HG03571 (cell line): Measurements from ENCODE around the gene PHB1.
"Not testable (repeated sequence)": the region's sequence is repeated elsewhere in the genome, so short reads cannot be mapped to it uniquely, and the experiment has no call there.

Experiments used
- ATAC-seq: cut with Tn5 transposase; IDR thresholded peaks from one replicate; pipeline ENCODE4 v1.9.1; 2021; ENCODE audit not compliant: unreplicated experiment

Gene PHB1

DNA sequence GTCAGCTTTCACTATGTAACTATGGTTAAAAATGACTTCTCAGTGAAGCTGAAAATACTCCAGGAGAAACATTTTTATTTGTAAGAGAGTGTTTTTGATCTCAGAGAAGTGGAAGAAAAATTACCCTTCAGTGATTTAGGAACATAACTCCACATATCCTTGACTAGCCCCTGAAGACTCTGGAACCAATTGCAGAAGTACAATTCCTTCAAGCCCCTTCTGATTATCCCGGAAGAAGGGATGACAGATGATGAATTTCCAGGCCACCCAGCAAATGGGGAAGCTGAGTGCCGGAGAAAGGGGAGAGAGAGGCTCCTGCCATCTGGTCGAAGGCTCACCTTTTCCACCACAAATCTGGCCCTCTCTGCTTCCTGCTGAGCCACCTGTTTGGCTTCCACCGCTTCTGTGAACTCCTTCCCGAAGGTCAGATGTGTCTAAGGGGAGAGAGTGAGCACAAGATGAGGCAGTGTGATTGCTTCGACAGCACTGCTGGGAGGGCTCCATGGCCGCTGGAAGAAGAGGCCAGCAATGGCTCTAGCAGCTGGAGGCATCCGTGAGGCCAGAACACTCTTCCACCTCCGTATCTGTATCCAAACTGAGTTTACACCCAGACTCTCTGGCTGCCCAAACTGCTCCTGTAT is 8.1 kb downstream of the PHB1 start:
- no peak for ATAC-seq

DNA sequence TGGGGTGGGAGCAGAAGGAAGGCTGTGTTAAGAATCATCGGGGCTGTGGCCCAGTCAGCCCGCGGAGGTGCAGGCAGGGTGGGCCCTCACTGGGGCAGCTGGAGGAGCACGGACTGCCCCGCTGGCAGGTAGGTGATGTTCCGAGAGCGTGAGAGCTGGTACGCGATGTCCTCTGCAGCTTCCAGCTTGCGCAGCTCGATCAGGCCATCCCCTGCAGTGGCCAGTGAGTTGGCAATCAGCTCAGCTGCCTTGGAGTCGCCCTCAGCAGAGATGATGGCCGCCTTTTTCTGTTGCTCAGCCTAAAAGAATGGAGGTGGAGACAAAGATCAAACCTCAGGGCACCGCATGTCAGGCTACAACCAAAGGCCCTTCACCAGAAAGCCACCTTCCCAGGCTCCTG is 9.8 kb downstream of the PHB1 start:
- ATAC-seq, result no peak

DNA sequence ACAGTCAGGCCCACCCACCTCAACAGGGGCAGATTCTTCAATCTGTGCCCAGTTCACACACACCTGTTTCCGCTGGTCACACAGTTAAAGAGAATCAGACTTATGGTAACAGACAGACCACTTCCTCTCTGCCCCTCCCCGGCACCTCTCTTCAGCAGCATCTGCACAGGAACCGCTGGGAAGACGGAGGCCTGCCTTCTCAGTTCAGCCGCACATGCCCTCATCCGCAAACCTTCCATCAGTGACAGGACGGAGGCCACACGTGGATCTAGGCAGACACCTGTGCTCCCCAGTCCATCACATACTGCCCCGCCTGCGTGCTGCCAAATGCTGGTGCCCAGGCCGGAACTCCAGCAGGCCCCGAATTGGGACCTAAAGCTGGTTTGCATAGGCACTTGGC is 10.3 kb downstream of the PHB1 start:
- ATAC-seq, result no peak

DNA sequence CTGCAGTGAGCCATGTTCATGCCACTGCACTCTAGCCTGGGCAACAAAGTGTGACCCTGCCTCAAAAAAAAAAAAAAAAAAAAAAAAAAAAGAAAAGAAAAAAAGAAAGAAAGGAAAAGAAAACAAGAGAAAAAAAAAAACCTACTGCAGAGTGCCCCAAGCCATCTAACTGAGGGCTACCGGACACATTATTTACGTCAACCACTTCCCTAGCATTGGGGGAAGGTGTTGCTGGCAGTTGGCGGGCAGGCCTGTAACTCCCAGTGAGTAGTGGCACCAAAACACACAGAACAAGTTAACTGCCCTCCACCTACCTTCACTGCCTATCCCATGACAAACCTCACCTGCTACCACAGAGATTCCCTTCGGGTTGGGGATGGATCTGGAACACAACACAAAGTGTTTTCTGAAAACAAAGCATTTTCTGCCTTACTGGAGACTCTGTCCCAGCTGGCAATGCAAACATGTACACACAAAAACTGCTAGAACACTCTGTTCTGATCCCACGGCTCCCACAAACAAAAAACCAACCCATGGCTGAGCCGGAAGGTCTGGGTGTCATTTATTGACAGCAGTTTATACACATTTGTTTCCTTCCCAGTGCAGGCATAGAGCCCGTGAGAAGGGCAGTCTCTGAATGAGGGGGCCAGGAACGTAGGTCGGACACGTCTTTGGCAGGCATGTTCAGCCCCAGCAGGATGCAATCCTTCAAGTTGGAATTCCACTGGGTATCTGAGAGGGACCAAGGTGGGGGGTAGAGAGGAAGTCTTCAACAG is 11.0 kb downstream of the PHB1 start:
- no peak for ATAC-seq

DNA sequence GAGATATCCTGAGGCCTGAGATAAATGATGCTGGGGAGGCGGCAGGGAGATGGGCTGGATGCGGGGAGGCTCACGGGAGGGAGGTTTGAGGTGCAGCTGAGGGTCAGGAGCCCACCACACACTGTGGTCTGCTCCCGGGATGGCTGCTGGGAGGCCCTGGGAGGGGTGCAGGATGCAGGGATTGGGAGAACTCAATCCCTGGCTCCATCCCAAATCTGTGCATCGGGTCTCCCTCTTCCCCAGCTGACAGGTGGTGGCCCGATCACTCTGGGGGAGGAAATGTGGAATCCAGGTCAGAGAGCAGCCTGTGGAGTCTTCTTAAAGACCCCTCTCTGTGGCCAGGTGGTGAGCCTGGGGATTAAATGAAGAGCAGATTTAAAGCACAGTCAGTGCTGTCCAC is 12.0 kb downstream of the PHB1 start:
- no peak for ATAC-seq

DNA sequence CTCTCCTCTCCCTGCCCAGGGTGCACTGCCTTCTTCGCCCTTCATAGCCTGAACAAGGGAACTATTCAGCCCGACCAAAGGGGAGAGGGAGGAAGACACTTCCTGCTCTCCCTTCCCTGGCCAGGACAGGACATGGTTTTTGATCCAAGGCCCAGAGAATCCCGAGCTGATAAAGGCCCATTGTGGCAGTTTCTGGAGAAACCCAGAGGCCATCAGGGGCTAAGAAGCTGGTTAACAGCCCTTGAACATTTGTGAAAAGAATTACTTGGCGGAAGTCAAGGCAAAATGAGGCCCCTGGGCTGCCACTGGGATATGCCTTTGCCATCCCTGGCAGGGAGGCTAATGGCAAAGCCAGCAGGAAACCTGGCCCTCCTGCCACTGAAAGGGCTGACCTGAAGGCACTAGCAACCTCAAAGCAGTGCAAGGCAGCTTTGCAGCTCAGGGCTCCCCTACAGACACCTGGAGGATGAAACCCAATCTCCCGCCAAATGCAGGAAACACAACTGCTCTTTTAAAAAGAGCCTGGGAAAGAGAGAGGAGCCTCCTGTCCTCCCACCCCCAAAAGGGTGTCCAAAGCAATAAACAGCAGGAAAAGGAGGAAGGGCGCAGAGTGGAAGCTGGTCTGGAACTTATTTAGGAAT is 12.6 kb downstream of the PHB1 start:
- no peak for ATAC-seq

DNA sequence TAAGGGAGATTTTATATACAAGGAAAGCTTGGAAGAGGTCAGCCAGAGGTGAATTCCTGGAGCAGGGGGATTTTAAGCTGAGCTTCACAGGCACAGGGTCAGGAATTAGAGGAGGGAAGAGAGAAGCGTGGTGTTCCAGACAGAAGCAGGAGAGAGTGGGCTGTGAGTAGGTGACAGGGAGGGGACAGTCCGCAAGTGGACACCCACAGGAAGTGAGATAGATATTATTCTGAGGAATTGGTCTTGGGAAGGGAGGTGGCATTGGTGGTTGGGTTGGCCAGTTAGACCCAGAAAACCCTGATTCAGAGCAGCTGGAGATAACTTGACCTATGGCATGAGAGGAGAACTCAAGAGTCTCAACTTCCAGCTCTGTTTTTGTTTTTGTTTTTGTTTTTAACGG is 14.7 kb downstream of the PHB1 start:
- ATAC-seq, result no peak

DNA sequence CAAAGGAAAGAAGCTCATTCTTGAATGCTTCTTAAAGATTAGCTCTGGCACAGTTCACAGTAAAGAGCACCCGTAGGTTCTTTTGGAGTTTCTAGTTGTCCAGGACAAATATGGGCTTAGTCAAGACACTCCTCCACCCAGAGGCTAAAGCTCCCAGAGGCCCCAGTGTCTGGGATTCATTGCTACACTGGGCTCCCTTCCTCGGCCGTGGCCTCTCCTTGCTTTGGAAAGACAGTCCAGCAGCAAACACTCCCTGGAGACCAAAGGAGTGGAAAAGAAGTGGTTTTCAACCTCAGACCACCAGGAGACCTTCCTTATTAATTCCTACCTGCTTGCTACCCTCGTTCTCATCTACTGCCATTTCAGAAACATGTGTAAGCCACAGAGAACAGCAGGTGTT is 17.1 kb downstream of the PHB1 start:
- no peak for ATAC-seq

DNA sequence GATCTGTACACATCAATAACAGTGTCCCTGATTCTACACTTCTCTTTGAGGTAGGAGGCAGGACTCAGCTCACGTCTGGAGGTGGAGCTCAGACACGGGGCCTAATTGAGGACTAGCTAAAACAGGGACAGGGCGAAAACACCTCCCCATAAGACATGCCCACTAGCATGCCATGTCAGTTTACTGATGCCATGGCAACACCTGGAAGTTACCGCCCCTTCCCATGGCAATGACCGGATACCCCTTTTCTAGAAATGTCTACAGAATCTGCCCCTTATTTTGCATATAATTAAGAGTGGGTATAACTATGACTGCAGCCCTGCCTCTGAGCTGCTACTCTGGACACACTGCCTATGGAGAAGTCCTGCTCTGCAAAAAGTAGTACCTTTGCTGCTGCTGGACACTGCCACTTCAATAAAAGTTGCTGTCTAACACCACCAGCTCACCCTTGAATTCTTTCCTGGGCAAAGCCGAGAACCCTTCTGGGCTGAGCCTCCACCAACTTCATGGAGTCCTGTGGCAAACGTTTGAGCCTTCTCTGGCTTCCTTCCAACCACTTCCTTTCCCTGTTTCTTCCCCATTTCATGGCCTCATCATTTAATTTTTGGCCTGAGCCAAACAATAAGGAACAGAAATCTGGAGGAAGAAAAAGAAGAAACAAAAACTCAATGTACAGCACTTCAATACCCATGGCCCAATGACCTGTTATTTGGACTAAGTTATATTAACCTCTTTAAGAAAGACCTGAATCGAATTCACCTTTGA is 21.0 kb downstream of the PHB1 start:
- ATAC-seq, result no peak

DNA sequence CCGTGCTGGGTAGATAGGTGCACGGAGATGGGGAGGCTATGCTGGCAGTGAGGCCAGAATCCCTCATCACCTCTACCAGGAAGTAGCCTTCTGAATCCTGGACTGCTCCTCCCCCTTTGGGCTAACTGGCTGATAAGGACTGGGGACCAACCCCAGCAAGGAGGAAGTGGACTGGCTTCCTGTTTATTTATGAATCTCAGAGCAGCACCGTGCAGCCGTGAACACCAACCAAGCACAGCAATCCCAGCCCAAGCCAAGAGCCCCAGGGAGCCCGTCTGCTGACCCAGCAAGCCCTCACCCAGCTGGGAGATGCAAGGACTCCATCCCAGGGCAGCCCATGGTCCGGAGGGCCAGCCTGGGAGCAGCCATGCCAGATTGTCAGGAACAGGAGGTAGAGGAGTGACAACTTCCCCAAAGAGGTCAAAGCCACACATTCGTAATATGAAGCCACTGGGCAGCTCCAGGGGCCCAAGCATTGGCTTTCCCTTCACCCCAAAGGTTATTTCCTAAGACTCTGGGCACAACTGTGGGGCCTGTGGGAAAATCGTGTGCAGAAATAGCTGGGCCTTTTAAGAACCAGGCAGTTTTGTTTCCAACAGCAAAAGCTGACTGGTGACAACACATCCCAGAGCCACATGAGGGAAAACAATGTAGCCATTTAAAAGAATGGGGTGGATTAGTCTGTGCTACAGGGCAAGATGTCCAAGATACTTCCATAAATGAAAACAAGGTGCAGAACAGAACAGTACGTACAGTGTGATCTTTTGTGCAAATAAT is 23.9 kb downstream of the PHB1 start:
- no peak for ATAC-seq

DNA sequence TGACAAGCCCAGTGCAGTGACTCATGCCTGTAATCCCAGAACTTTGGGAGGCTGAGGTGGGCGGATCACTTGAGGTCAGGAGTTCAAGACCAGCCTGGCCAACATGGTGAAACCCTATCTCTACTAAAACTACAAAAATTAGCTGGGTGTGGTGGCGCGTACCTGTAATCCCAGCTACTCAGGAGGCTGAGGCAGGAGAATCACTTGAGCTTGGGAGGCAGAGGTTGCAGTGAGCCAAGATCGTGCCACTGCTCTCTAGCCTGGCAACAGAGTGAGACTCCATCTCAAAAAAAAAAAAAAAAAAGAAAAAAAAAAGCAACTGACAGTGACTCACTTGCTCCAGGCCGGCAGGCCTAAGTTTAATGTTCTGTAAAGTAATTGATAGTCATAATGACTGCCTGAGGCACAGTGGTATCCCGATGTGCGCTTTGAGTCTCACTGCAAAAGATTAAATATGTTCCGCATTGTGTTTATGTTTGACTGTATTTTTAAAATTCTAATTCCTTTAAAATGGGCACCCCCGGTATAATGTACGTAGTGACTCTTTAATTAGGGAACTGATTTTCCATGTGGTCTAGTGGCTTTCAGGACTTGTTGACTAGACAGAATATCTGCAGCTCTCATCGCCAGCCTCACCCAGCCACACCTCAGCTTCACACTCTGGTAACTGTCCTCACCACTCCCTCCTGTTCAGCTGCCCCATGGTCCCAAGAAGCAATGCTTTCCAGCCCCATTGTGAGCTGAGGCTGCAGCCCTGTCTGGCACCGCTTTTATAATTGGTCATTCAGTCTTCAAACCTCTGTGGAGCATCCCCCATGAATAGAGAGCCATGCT is 25.0 kb downstream of the PHB1 start:
- not testable (repeated sequence) for ATAC-seq

DNA sequence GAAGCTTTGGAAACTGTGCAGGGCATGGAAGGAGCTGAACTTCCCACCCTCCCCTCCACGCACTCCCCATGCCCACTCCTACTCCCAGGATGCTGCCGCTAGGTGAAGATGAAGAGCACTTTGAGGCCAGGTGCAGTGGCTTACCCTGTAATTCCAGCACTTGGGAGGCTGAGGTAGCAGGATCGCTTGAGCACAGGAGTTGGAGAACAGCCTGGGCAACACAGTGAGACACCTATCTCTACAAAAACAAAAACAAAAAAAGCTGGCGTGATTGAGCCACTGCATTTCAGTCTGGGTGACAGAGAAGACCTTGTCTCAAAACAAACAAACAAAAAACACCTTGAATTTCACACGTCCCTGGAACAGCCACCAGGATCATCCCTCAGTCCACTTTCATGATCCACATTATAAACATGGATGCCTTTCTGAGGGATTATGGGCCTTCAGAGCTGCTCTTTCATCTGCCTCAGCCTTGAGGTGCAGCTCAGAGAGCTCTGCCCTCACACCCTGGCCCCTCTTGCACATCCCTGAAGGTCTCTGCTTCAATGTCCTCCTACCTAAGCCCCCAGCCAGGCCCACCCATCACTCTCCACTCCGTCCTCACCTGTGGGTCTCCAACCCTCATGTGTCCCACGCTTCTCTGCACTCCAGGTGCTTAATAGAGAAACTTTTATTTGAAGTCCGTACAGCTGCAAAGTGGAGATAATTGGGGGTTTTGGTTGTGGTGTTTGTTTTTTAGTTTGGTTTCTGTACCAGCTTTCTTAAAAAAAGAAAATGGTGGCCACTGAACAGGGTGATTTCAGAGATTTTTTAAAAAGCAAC is 25.8 kb downstream of the PHB1 start:
- ATAC-seq, result no peak

DNA sequence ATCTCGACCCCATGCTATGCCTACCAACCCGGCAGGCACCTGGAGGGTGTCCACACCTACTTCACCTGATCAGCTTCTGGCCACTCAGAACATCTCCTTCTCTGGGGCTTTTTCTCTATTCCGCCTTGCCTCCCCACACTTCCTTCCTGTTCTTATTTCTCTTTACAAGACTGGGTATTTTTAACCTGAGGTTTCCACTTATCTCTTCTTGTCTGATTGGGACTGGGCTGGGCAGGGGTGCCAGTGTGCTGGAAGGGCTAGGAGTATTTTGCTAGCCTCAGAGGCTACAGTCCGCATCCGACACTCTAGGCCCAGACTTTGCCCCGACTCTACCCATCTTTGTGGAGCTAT is 26.4 kb downstream of the PHB1 start:
- no peak for ATAC-seq

DNA sequence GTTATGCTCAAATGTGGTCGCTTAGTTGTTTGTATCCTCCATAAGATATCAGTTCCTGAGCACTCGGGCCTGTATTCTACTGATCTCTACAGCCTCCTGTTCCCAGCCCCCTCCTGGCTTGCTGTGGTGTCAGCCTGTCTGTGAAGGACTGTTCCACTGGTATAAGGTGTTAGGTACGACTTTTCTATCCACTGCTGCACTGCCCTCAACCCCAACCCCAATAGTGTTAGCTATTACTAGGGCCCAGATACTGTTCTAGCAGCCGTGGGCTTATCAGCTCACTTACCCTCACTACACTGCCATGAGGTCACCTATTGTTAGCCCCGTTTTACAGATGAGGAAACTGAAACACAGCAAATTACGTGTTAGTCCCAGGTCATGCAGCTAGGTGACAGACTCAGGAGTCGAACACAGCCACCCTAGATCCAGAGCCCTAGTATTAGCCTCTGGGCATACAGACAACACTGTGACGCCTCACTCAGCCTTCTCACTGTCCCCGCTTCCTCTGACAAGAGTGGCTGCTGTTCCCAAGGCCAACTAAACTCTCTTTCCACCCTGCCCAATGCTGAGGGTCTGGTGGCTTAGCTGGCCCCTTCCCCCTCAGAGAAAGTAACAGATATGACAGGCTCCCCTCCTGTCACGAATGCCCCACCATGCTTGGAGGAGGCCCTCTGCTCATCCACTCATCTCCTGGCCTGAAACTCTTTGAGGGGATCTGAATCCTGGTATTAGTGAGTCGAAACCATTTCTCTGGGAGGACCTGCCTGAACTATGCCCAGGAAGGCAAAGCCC is 27.0 kb downstream of the PHB1 start:
- ATAC-seq, result no peak

DNA sequence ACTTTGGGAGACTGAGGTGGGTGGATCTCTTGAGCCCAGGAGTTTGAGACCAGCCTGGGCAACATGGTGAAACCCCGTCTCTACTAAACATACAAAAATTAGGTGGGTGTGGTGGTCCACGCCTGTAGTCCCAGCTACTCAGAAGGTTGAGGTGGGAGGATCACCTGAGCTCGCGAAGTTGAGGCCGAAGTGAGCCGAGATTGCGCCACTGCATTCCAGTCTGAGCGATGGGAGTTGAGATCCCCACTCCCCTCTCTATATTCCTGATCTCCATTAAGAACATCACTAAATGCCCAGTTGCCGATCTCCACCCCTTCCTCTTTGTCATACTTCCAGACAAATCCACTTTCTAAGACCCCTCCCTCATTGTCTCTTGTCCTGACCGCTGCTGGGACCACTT is 28.3 kb downstream of the PHB1 start:
- ATAC-seq, result no peak

DNA sequence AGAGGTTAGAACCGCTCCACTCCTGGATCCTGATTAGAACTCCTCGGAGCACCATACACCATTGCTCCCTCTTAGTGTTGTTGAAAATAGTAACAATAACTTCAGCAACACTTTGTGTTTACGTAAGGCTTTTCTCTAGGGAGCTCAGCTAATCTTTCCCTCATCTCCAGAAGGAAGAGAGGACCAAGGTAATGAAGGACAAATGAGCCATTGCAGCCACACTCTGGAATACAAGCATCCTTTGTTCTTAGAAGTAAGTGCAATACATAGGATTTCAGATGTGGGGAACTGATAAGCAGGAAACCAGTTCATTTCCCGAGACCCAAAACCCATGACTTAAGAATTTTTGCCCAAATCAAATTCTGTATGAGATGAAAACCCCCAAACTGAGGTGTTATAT is 29.7 kb downstream of the PHB1 start:
- ATAC-seq, result no peak

DNA sequence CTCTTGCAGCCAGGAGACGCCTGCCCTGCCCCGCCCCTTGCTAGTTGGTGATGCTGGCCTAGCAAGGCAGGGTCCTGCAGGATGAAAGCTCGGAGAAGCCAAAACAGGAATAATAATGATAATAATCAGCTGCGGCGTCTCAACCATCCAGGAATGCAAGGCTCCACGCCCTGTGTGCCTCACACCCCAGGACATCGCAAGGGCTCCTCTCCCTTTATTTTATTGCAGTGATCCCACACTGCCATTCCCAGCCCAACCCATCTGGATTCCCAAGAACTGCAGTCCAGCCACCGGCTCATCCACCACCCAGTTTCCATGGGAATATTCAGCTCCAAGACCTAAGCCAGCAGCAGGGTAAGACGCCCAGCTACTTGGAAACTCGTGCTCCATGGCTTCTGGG is 31.6 kb downstream of the PHB1 start:
- ATAC-seq, result no peak

DNA sequence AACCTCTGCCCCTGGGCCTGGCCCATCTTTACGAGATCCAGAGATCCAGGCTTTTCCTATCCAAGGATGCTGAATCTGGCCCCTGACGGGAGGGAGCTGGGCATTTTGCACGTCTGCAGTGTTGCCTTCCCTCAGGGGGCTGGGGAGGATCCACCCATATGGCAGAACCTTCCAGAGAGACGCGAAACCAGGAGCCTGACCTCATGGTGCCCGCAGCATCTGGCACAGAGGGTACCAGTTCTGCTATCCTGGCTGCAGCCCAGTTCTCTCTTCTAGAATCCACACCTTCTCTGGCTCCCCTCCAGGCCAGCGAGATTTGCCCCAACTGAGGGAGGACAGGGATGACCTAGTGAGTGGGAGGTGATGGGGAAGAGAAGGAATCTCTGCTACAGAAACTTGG is 32.1 kb downstream of the PHB1 start:
- no peak for ATAC-seq
